DOHH2 (cell line): Measurements from ENCODE around the gene INCENP.

ENCODE experiments used
- CTCF ChIP-seq: fragments of 200-600 bp; sonication (generic); IDR thresholded peaks from one replicate; pipeline ENCODE4 v1.5.1; 2014; ENCODE audit warnings: antibody characterized with exemption, mild to moderate bottlenecking, low read depth, low read length; ENCODE audit not compliant: poor library complexity, severe bottlenecking
- EZH2phosphoT487 ChIP-seq: fragments of 200-600 bp; sonication (generic); IDR thresholded peaks from 2 replicates; pipeline ENCODE4 v1.6.1; 2017; ENCODE audit warnings: borderline replicate concordance, mild to moderate bottlenecking, antibody characterized with exemption, low read length, moderate library complexity, mixed read lengths

- TF ChIP-seq CTCF (no peak), EZH2phosphoT487 (no peak)
These were observed 23.7 kb downstream of the INCENP start for GRCh38 chr11:62147545-62147944.
